Measurements from ENCODE around the gene NOTUM.

- TF ChIP-seq ZNF274 (IDR thresholded peaks at IDR 0.05; ENCODE audit: low read depth, low read length) (no peak), YY1 (IDR thresholded peaks at IDR 0.05; ENCODE audit: insufficient read depth, insufficient read length) (no peak)
Observed at GRCh38 chr17:81996232-81996756, 35.3 kb upstream of the NOTUM start.

All from NT2/D1 (cell line).